ENCODE results near the gene MRPS24. TPM values are rescaled to one million over a fixed set of nuclear protein-coding genes. Genes with fewer than 3 reads are reported as not detected.

Gene MRPS24
- total and polyA plus RNA-seq, 10 of the 15 experiments (the other 5 are each of a cell fraction or from before 2014, with no cell fraction given), result 27.6 to 164 (median 106) TPM

DNA sequence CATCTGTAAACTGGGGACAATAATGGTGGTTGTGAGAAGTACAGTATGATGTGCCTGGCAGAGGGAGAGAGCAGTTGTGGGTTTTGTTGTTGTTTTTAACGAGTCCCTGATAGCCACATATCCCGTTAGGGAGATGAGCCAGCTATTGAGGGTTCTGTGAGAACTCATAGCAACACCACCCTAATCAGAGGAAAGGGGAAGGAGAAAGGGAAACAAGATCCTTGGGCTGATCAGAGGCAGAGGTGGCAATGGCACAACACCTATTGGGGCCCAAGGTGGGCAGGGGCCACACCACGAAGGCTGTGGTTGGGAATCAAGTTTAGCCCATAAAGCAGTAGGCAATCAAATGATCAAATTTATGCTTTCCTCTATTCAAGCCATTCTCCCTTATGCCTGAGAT is 1.7 kb upstream of the MRPS24 start:
- BruUV-seq (replicated peaks), result no TSS peak
- Histone ChIP-seq H3K4me3 (no peak overlapping the region), H3K27ac (ENCODE audit: control insufficient read depth, insufficient read depth) (no peak overlapping the region), H3K27me3 (replicated peaks in 1 of 2; ENCODE audit: control insufficient read depth in 2 of 2, insufficient read depth in 2 of 2, low read length in 1 of 2) (no peaks in the 10 kb centered on the region), H3K4me2 (ENCODE audit: control insufficient read depth, insufficient read depth) (no peak overlapping the region), H4K20me1 (ENCODE audit: control insufficient read depth, insufficient read depth) (no peaks in the 10 kb centered on the region), H2AFZ (ENCODE audit: control insufficient read depth, low read depth, low read length) (no peak overlapping the region), H3K4me1 (ENCODE audit: control insufficient read depth, insufficient read depth, low read length) (peaks cover 7% of the 10 kb centered on the region), H3K9ac (ENCODE audit: control insufficient read depth, insufficient read depth, low read length) (no peak overlapping the region), H3K9me3 (replicated peaks; ENCODE audit: control insufficient read depth, insufficient read depth, low read length) (0 out of 3 replicates have a peak, but pooled peaks cover 1% of the 10 kb centered on the region), H3K79me2 (ENCODE audit: control insufficient read depth, insufficient read depth, low read length) (peaks cover 3% of the 10 kb centered on the region; the same call in 1 of the 2 replicates), H3K36me3 (ENCODE audit: control insufficient read depth in 2 of 2, insufficient read depth in 2 of 2, low read length in 1 of 2) (peaks cover 3 to 10% of the 10 kb centered on the region in 2 experiments; a peak in 3 of 4 replicates)
- POLR2A ChIA-PET, result no interaction called here
- TF ChIP-seq ZBED1 (IDR thresholded peaks at IDR 0.05; ENCODE audit: borderline replicate concordance), result no peak
- TF ChIP-seq CEBPB (IDR thresholded peaks at IDR 0.05; ENCODE audit: borderline replicate concordance in 1 of 2, low read depth in 2 of 2, low read length in 2 of 2), result no peak
- no peak for TF ChIP-seq ZNF622 (IDR thresholded peaks at IDR 0.05)
- TF ChIP-seq SREBF1 (IDR thresholded peaks at IDR 0.05; ENCODE audit: low read length), result no peak
- no peak for TF ChIP-seq NR2C1 (IDR thresholded peaks at IDR 0.05)
- TF ChIP-seq DPF2 (IDR thresholded peaks at IDR 0.05), result no peak
- no peak for TF ChIP-seq TBL1XR1 (IDR thresholded peaks at IDR 0.05; ENCODE audit: low read depth, low read length)
- no peak for TF ChIP-seq BCL11A (IDR thresholded peaks at IDR 0.05; ENCODE audit: low read depth, low read length)
- TF ChIP-seq LARP7 (IDR thresholded peaks at IDR 0.05), result no peak
- TF ChIP-seq FOS (IDR thresholded peaks at IDR 0.05; ENCODE audit: borderline replicate concordance, extremely low read depth, insufficient read length), result no peak
- TF ChIP-seq JUND (IDR thresholded peaks at IDR 0.05; ENCODE audit: low read depth, low read length), result no peak
- TF ChIP-seq RCOR1 (conservative IDR thresholded peaks at IDR 0.05; ENCODE audit: low read depth, low read length), result no peak
- TF ChIP-seq RBBP5 (conservative IDR thresholded peaks at IDR 0.05), result no peak
- no peak for TF ChIP-seq MYC (IDR thresholded peaks at IDR 0.05; ENCODE audit: insufficient read depth, insufficient read length, insufficient replicate concordance, low read length, severe bottlenecking)
- TF ChIP-seq RAD51 (IDR thresholded peaks at IDR 0.05), result no peak
- no peak for TF ChIP-seq KLF5 (IDR thresholded peaks at IDR 0.05; ENCODE audit: partially characterized antibody)
- TF ChIP-seq EGR1 (IDR thresholded peaks at IDR 0.05; ENCODE audit: borderline replicate concordance in 1 of 2, low read depth in 2 of 2, low read length in 2 of 2), result no peak
- TF ChIP-seq, protein P1, sequence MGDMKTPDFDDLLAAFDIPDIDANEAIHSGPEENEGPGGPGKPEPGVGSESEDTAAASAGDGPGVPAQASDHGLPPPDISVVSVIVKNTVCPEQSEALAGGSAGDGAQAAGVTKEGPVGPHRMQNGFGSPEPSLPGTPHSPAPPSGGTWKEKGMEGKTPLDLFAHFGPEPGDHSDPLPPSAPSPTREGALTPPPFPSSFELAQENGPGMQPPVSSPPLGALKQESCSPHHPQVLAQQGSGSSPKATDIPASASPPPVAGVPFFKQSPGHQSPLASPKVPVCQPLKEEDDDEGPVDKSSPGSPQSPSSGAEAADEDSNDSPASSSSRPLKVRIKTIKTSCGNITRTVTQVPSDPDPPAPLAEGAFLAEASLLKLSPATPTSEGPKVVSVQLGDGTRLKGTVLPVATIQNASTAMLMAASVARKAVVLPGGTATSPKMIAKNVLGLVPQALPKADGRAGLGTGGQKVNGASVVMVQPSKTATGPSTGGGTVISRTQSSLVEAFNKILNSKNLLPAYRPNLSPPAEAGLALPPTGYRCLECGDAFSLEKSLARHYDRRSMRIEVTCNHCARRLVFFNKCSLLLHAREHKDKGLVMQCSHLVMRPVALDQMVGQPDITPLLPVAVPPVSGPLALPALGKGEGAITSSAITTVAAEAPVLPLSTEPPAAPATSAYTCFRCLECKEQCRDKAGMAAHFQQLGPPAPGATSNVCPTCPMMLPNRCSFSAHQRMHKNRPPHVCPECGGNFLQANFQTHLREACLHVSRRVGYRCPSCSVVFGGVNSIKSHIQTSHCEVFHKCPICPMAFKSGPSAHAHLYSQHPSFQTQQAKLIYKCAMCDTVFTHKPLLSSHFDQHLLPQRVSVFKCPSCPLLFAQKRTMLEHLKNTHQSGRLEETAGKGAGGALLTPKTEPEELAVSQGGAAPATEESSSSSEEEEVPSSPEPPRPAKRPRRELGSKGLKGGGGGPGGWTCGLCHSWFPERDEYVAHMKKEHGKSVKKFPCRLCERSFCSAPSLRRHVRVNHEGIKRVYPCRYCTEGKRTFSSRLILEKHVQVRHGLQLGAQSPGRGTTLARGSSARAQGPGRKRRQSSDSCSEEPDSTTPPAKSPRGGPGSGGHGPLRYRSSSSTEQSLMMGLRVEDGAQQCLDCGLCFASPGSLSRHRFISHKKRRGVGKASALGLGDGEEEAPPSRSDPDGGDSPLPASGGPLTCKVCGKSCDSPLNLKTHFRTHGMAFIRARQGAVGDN (IDR thresholded peaks at IDR 0.05), result no peak
- no peak for TF ChIP-seq EED (IDR thresholded peaks at IDR 0.05; ENCODE audit: low read depth)
- no peak for TF ChIP-seq CHD2 (IDR thresholded peaks at IDR 0.05; ENCODE audit: borderline replicate concordance, low read depth, low read length)
- DNase-seq (ENCODE audit: low read depth, low spot score) (no peak), ATAC-seq (no peak), FAIRE-seq (no peak)
- 90% methylated on average over 3 of the region's 3 CpGs for WGBS (ENCODE audit: insufficient coverage, insufficient replicate concordance, low lambda C conversion rate, missing lambda C conversion rate)
- intact Hi-C loops (cut with micrococcal nuclease; ENCODE audit: unreplicated experiment) (no loop called here), in situ Hi-C loops (cut with MboI) (no loop called here)
- RAD21 ChIA-PET (ENCODE audit: unreplicated experiment), result no interaction called here
- CTCF ChIA-PET, result no interaction called here
- SMC1A ChIA-PET (ENCODE audit: uncharacterized antibody, unreplicated experiment), result no interaction called here

All from GM12878 (cell line).